Measurements from ENCODE around the gene STRIT1. TPM values are rescaled to one million over a fixed set of nuclear protein-coding genes. Genes with fewer than 3 reads are reported as not detected.
A peak's percentile ranks its signal among the peaks of the same experiment; 100 is the strongest.

STRIT1 gene
- total and polyA plus RNA-seq, 9 of the 15 experiments (the other 6 are each of a cell fraction or from before 2014, with no cell fraction given): not detected

GRCh38 chr3:155248531-155249187, 44.8 kb downstream of the STRIT1 start (continued):
- no peak for TF ChIP-seq GTF2A2 (tag; IDR thresholded peaks at IDR 0.05)
- TF ChIP-seq NR2C1 (IDR thresholded peaks at IDR 0.05): no peak
- no peak for TF ChIP-seq NR2C1 (tag; IDR thresholded peaks at IDR 0.05)
- no peak for TF ChIP-seq ZNF507 (tag; conservative IDR thresholded peaks at IDR 0.05)
- TF ChIP-seq ZNF316 (IDR thresholded peaks at IDR 0.05): no peak
- no peak for TF ChIP-seq TCF7L2 (IDR thresholded peaks at IDR 0.05; ENCODE audit: low read depth, low read length)
- peak; percentile 66 to 87; a peak in 2 of 4 replicates for TF ChIP-seq FOXA3 (CRISPR knock-in tag; conservative IDR thresholded peaks at IDR 0.05 in 1 of 2, IDR thresholded peaks at IDR 0.05 in 1 of 2)
- TF ChIP-seq ZBTB43 (CRISPR knock-in tag; IDR thresholded peaks at IDR 0.05): no peak
- peak; percentile 87 for TF ChIP-seq CBFA2T2 (conservative IDR thresholded peaks at IDR 0.05)
- no peak for TF ChIP-seq ZNF586 (CRISPR knock-in tag; conservative IDR thresholded peaks at IDR 0.05)
- TF ChIP-seq ZNF518B (CRISPR knock-in tag; IDR thresholded peaks at IDR 0.05): no peak
- TF ChIP-seq XRCC5 (IDR thresholded peaks at IDR 0.05; ENCODE audit: low read depth, low read length): no peak
- TF ChIP-seq HMG20B (CRISPR knock-in tag; IDR thresholded peaks at IDR 0.05): no peak
- no peak for TF ChIP-seq ZNF140 (CRISPR knock-in tag; IDR thresholded peaks at IDR 0.05)
- no peak for TF ChIP-seq KLF10 (CRISPR knock-in tag; IDR thresholded peaks at IDR 0.05)
- TF ChIP-seq CLOCK (CRISPR knock-in tag; IDR thresholded peaks at IDR 0.05; ENCODE audit: borderline replicate concordance): no peak
- TF ChIP-seq POLR2H (tag; IDR thresholded peaks at IDR 0.05; ENCODE audit: low read depth): no peak
- TF ChIP-seq IRF9 (tag; IDR thresholded peaks at IDR 0.05): no peak
- TF ChIP-seq ZNF12 (CRISPR knock-in tag; IDR thresholded peaks at IDR 0.05): no peak
- no peak for TF ChIP-seq CHD1 (IDR thresholded peaks at IDR 0.05; ENCODE audit: low read length)
- no peak for TF ChIP-seq POLR3A (IDR thresholded peaks at IDR 0.05; ENCODE audit: borderline replicate concordance, extremely low read depth, insufficient read depth, insufficient read length)
